Renal cortex interstitium (tissue), 11 donors: ENCODE results near the gene HPCAL4. TPM values are rescaled to one million over a fixed set of nuclear protein-coding genes. Genes with fewer than 3 reads are reported as not detected.

Source experiments
- DNase-seq, 11 donors: peaks; one replicate each; pipeline ENCODE4 v3.0.0-alpha.2; 2013; ENCODE audit warnings: low read depth in 9 of 11, low spot score in 4 of 11; ENCODE audit errors: extremely low read depth in 1 of 11
- polyA plus RNA-seq, 3 donors: library from polyadenylated mRNA; unstranded; fragments of 120-200 nt; gene quantifications; one replicate each; pipeline ENCODE4 v1.2.1, GENCODE V29; 2013; ENCODE audit not compliant: insufficient read length in 3 of 3

The HPCAL4 gene
- polyA plus RNA-seq, 3 donors = 0.30 to 0.77 (median 0.59) TPM

GRCh38 chr1:39683591-39684312 is 7.5 kb downstream of the HPCAL4 start:
- no peak for DNase-seq

- DNase-seq = no peak
Observed at GRCh38 chr1:39681999-39682398, 9.2 kb downstream of the HPCAL4 start.

- no peak for DNase-seq
Observed at GRCh38 chr1:39681294-39681693, 9.9 kb downstream of the HPCAL4 start.

- no peak for DNase-seq
Observed at GRCh38 chr1:39680751-39681150, 10.5 kb downstream of the HPCAL4 start.

- DNase-seq = no peak
Observed at GRCh38 chr1:39679821-39680220, 11.4 kb downstream of the HPCAL4 start.

GRCh38 chr1:39678889-39679288 is 12.3 kb downstream of the HPCAL4 start:
- DNase-seq = no peak

- no peak for DNase-seq
Observed at GRCh38 chr1:39677645-39678044, 13.6 kb downstream of the HPCAL4 start.

- DNase-seq = no peak
Observed at GRCh38 chr1:39676948-39677548, 14.2 kb downstream of the HPCAL4 start.

- no peak for DNase-seq
Observed at GRCh38 chr1:39675220-39675619, 16.0 kb downstream of the HPCAL4 start.

GRCh38 chr1:39673215-39673614 is 18.0 kb downstream of the HPCAL4 start:
- no peak for DNase-seq

GRCh38 chr1:39672551-39672947 is 18.7 kb downstream of the HPCAL4 start:
- no peak for DNase-seq

GRCh38 chr1:39671793-39672550 is 19.3 kb downstream of the HPCAL4 start, which contains the start of gene NT5C1A:
Gene NT5C1A, minus strand, starts transcription at chr1:39672107. Its CDS starts 69 bp downstream, at chr1:39672038.
- DNase-seq = no peak

GRCh38 chr1:39671433-39671792 is 19.8 kb downstream of the HPCAL4 start:
- no peak for DNase-seq

GRCh38 chr1:39670689-39671088 is 20.5 kb downstream of the HPCAL4 start:
- no peak for DNase-seq

GRCh38 chr1:39668894-39669293 is 22.3 kb downstream of the HPCAL4 start:
- DNase-seq = no peak

GRCh38 chr1:39668111-39668510 is 23.1 kb downstream of the HPCAL4 start:
- no peak for DNase-seq

- DNase-seq = no peak
Observed at GRCh38 chr1:39666772-39667171, 24.5 kb downstream of the HPCAL4 start.

- no peak for DNase-seq
Observed at GRCh38 chr1:39663559-39663958, 27.7 kb downstream of the HPCAL4 start.

- DNase-seq = no peak
Observed at GRCh38 chr1:39662861-39663260, 28.4 kb downstream of the HPCAL4 start.

GRCh38 chr1:39659538-39659937 is 31.7 kb downstream of the HPCAL4 start:
- DNase-seq = no peak
